ENCODE results near the gene DNAJC30.

DNA sequence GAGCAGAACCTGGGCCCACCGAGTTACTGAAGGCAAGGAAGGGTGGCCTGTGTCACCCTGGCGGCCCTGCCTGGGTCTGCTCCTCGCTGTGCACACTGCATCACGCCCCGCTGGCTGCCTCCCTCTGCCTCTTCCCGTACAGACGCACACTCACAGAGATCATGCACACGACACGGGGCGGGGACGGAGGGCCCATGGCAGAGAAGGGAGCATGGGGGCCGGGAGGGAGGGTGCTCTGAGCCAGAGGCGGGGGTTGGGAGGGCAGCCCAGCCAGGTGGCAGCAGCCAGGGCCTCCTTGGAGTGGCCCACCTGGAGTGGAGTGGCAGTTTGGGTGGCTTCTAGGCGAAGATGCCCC is 16.8 kb upstream of the DNAJC30 start:
- TF ChIP-seq, protein P1, sequence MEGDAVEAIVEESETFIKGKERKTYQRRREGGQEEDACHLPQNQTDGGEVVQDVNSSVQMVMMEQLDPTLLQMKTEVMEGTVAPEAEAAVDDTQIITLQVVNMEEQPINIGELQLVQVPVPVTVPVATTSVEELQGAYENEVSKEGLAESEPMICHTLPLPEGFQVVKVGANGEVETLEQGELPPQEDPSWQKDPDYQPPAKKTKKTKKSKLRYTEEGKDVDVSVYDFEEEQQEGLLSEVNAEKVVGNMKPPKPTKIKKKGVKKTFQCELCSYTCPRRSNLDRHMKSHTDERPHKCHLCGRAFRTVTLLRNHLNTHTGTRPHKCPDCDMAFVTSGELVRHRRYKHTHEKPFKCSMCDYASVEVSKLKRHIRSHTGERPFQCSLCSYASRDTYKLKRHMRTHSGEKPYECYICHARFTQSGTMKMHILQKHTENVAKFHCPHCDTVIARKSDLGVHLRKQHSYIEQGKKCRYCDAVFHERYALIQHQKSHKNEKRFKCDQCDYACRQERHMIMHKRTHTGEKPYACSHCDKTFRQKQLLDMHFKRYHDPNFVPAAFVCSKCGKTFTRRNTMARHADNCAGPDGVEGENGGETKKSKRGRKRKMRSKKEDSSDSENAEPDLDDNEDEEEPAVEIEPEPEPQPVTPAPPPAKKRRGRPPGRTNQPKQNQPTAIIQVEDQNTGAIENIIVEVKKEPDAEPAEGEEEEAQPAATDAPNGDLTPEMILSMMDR (conservative IDR thresholded peaks at IDR 0.05 in 1 of 2, IDR thresholded peaks at IDR 0.05 in 1 of 2; ENCODE audit: low read depth in 1 of 2, low read length in 2 of 2) = no peak
- no peak for TF ChIP-seq EZH2 (IDR thresholded peaks at IDR 0.05; ENCODE audit: low read length, missing control alignments)
